ENCODE data around the gene CES2. TPM values are rescaled to one million over a fixed set of nuclear protein-coding genes. Genes with fewer than 3 reads are reported as not detected.

The CES2 gene
- total and polyA plus RNA-seq, 9 of the 15 experiments (the other 6 are each of a cell fraction or from before 2014, with no cell fraction given), result 2.2 to 37.9 (median 24.4) TPM

- POLR2A ChIA-PET, result no interaction called here
- H3K4me1 ChIP-seq (replicated peaks in 1 of 2; ENCODE audit: control insufficient read depth in 2 of 2, insufficient read depth in 2 of 2, low read length in 2 of 2), result peaks cover 0 to 7% of the 10 kb centered on the region in 2 experiments; a peak in 2 of 5 replicates
- H3K36me3 ChIP-seq (ENCODE audit: control insufficient read depth, insufficient read depth, low read length), result no peaks in the 10 kb centered on the region
- no peak for TF ChIP-seq ELF1 (tag; IDR thresholded peaks at IDR 0.05)
- no peak for TF ChIP-seq PBX2 (CRISPR knock-in tag; IDR thresholded peaks at IDR 0.05; ENCODE audit: low read depth)
- TF ChIP-seq PBX2 (tag; conservative IDR thresholded peaks at IDR 0.05; ENCODE audit: low read depth), result no peak
- TF ChIP-seq FOXK2 (conservative IDR thresholded peaks at IDR 0.05 in 1 of 2, IDR thresholded peaks at IDR 0.05 in 1 of 2; ENCODE audit: low read depth in 2 of 2), result no peak
- TF ChIP-seq SMARCB1 (IDR thresholded peaks at IDR 0.05; ENCODE audit: insufficient read length, low read depth), result no peak
- no peak for TF ChIP-seq NFIC (IDR thresholded peaks at IDR 0.05)
- no peak for TF ChIP-seq NR2F6 (CRISPR knock-in tag; IDR thresholded peaks at IDR 0.05)
- no peak for TF ChIP-seq NCOR1 (IDR thresholded peaks at IDR 0.05)
- no peak overlapping the region for H3K27ac ChIP-seq (ENCODE audit: extremely low read depth, low read depth, low read length)
- FAIRE-seq (no peak), ATAC-seq (no peak), DNase-seq (ENCODE audit: extremely low read depth in 1 of 4, low spot score in 3 of 4) (no peak)
- CTCF ChIA-PET (ENCODE audit: low intra/inter-chr PET ratio), result no interaction called here
- H3K79me2 ChIP-seq (ENCODE audit: control insufficient read depth, insufficient read depth, low read length), result no peaks in the 10 kb centered on the region
- no peaks in the 10 kb centered on the region for H4K20me1 ChIP-seq (replicated peaks; ENCODE audit: control insufficient read depth, insufficient read depth, low read length)
- no peak overlapping the region for H3K4me2 ChIP-seq (ENCODE audit: insufficient read depth, low read length)
- H3K4me3 ChIP-seq, result no peak overlapping the region
- no peak overlapping the region for H2AFZ ChIP-seq (ENCODE audit: low read depth, low read length)
- in situ Hi-C loops (cut with MboI), result loop anchor here (25.0 kb wide), 2 partner anchors 198 to 448 kb away; partner anchors contain the start of genes B3GNT9, FBXL8, HSF4 and NOL3
- intact Hi-C loops (cut with micrococcal nuclease), result no loop called here
- no peaks in the 10 kb centered on the region for H3K9me3 ChIP-seq (replicated peaks; ENCODE audit: control insufficient read depth, insufficient read depth, low read depth, low read length)
- no peaks in the 10 kb centered on the region for H3K9me1 ChIP-seq (ENCODE audit: control insufficient read depth, insufficient read depth, low read length)
- 30% methylated on average over 6 of the region's 6 CpGs for WGBS (ENCODE audit: insufficient coverage, low coverage, missing lambda C conversion rate)
- H3K9ac ChIP-seq (ENCODE audit: insufficient read depth in 1 of 2, low read depth in 2 of 2, low read length in 2 of 2), result peak overlapping the region in 1 of 2 experiments; percentile 23; a peak in 1 of 4 replicates
- H3K27me3 ChIP-seq (ENCODE audit: control insufficient read depth in 2 of 2, insufficient read depth in 2 of 2, low read length in 2 of 2), result peaks cover 2 to 13% of the 10 kb centered on the region in 2 experiments; a peak in 2 of 5 replicates
- no TSS peak for BruUV-seq (replicated peaks)
These were observed 28.7 kb downstream of the CES2 start for GRCh38 chr16:66964049-66964448.
